NK-92 (cell line): ENCODE results near the gene TMEFF2.
"Not testable (repeated sequence)": the region's sequence is repeated elsewhere in the genome, so short reads cannot be mapped to it uniquely, and the experiment has no call there.

Source experiments
- DNase-seq: peaks from one replicate; lab custom pipeline; 2025; ENCODE audit not compliant: unreplicated experiment; lab: John Stamatoyannopoulos, UW

TMEFF2 gene

GRCh38 chr2:191938779-191939178 is 256.0 kb downstream of the TMEFF2 start:
- no peak for DNase-seq

GRCh38 chr2:191936882-191937405 is 257.8 kb downstream of the TMEFF2 start:
- no peak for DNase-seq

GRCh38 chr2:191935247-191935646 is 259.5 kb downstream of the TMEFF2 start:
- DNase-seq, result no peak

DNA sequence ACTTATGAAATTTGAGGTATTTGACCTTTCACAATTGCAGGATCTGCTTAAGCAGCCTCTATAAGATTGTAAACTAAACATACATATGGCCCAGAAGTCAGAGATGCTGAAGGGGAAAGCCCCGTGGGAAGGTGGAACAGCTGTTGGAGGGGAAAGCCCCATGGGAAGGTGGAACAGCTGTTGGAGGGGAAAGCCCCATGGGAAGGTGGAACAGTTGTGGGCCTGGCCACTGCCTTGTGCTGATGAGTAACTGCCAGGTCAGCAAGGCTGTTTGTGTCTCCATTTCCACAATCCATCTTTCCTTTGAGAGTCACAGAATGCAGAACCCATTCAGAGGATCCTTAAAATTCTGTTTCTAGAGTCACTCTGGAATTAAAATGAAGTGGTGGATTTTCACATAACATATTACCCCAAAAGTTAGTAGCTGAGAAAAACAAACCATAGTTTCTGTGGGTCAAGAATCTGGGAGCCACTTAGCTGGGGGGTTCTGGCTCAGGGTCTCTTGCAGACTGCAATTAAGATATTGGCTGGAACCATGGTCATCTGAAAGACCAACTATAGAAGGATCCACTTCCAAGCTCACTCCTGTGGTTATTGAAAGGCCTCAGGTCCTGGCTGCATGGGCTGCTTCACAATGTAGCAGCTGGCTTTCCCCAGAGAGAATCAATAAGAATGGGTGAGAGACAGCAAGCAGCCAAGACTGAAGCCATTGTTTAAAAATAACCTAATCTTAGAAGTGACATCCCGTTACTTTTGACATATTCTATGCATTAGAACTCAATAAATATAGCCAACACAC is 261.2 kb downstream of the TMEFF2 start:
- no peak for DNase-seq

DNA sequence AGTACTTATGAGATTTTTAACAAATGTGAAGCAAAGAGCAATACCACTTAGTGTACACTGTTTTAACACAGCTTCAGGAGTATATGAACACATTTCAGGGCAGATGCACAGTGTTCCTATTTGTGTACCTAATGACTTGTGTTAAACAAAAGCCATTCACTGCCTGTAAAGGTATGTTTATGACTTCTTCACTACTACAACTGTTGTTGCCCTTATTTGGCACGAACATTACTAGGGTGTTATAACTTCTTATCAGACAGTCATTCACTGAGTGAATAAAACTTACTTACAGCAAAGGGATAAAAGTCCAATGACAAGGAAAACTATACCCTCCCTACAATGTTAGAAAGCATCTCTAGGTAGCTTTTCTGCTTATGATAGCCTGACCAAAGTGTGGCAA is 262.4 kb downstream of the TMEFF2 start:
- no peak for DNase-seq

DNA sequence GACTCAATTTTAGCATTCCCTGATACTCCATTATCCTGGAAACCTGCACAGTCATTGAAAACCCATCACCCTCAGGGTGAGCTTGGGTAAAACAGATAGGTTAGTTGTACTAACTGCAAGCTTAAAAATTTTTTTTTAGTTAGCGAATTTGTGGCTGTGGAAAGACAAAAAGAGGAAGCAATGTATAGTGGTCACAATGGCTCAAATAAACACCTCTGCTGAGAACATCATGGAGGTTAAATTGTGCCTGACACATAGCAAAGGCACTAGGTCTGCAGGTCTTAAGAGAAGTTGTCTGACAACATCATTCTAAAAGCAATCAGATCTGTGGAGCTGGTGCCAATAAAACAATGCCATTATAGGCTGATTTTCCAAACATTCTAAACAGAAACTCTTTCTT is 263.4 kb downstream of the TMEFF2 start:
- no peak for DNase-seq

GRCh38 chr2:191930205-191930604 is 264.5 kb downstream of the TMEFF2 start:
- DNase-seq, result no peak

DNA sequence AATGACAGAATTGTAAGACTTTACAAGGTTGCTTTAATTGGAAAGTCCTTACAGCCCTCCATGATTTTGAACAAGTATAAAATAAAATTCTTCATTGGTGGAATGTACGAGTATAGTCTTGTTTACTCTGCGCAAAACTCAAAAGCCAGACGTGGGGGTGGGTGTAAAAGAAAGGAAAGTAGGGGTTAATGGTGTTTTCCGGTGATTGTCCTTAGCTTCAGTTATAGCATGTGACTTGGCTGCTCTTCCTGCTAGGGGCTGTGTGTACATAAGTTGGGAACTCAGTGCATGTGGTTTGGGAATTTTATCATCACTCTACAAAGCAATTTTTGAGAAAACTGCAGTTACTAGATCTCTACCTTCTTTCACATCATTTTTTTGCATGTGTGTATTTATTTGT is 265.4 kb downstream of the TMEFF2 start:
- DNase-seq, result no peak

DNA sequence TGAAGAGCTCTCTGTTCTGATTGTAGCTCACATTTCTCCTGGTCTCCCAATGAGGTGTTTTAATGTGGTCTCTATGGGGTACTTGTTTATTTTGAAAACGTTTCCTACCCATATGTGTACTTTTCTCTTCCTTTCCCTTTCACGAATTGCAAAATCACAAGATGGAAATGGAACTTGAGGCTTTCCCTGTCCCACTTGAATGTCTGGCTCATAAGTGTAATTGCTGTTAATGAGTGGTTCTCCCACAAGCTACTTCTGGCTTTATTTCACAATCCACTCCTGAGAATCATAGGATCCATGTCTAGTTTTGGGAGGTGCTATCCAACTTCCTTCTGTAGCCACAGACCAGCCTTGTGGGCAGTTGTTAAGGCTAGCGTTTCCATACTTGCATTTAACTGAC is 266.7 kb downstream of the TMEFF2 start:
- no peak for DNase-seq

GRCh38 chr2:191927319-191927867 is 267.3 kb downstream of the TMEFF2 start:
- no peak for DNase-seq

GRCh38 chr2:191926671-191927070 is 268.1 kb downstream of the TMEFF2 start:
- no peak for DNase-seq

DNA sequence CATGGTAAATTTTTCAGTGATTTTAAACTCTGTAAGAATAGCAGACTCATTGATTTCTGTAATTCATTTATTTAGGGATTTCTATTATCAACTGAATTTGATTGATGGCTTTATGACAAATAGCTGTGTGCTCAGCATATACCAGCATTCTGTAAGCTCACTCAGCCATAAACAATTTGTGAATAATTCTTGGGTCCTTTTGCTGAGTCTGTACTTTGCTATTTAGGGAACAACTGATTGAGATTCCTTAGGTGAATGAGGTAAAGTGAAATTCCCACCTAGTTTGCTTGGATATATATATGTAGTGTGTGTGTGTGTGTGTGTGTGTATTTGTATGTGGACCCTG is 271.1 kb downstream of the TMEFF2 start:
- no peak for DNase-seq

GRCh38 chr2:191922736-191923651 is 271.7 kb downstream of the TMEFF2 start:
- no peak for DNase-seq

- not testable (repeated sequence) for DNase-seq
Observed at GRCh38 chr2:191921650-191922049, 273.1 kb downstream of the TMEFF2 start.

GRCh38 chr2:191920502-191920901 is 274.2 kb downstream of the TMEFF2 start:
- DNase-seq, result no peak

DNA sequence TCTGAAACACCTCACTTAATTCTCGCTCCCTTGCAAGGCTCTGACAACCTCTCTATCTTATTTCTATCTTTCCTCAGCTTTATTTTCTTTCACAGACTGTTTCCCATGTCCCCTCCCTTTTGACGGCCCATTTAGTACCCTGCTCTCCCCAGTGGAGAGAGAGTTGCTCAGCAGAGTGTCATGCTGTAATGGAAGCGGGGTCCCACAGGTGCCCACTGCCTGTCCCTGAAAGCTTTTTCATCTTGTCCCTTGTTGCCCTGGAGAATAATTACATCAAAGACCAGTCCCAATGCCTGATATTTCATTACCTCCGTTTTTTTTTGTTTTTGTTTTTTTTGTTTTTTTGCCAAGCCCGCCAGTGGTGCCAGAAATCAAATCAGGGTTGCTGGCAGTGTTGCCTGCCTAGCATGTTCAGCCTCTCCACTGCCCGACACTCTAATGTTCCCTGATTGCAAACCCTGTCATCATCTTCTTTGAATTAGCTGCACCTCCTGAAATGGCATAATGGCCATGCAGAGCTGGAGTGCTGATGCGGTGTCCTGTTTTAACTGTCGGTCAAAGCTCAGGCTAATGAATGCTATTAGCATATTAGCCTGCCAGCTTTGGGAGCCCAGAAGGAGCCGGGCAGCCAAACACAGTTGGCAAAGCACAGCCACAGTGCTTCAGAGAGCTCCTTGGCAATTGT is 276.6 kb downstream of the TMEFF2 start:
- DNase-seq, result no peak

GRCh38 chr2:191917430-191917881 is 277.3 kb downstream of the TMEFF2 start:
- DNase-seq, result no peak

- no peak for DNase-seq
Observed at GRCh38 chr2:191916826-191917225, 277.9 kb downstream of the TMEFF2 start.

- DNase-seq, result no peak
Observed at GRCh38 chr2:191915750-191916149, 279.0 kb downstream of the TMEFF2 start.

- no peak for DNase-seq
Observed at GRCh38 chr2:191913796-191914195, 280.9 kb downstream of the TMEFF2 start.

GRCh38 chr2:191912764-191913163 is 282.0 kb downstream of the TMEFF2 start:
- DNase-seq, result no peak
